Epithelial cell of proximal tubule (primary cell): ENCODE results near the gene MLST8. TPM values are rescaled to one million over a fixed set of nuclear protein-coding genes. Genes with fewer than 3 reads are reported as not detected.
A peak's percentile ranks its signal among the peaks of the same experiment; 100 is the strongest.

Experiments
- DNase-seq: peaks from one replicate; pipeline ENCODE4 v3.0.0-alpha.2; 2011; ENCODE audit warnings: low read depth
- H3K4me3 ChIP-seq: 2 replicates; pipeline ENCODE4 v1.5.1; 2011; ENCODE audit warnings: low read depth, mild to moderate bottlenecking, low read length
- total RNA-seq: library from RNA; depleted of rRNA; stranded (reverse); fragments of >200 nt; gene quantifications from 2 replicates; pipeline ENCODE4 v1.2.3, GENCODE V29; 2015
- TF ChIP-seq, protein P1 (sequence below): conservative IDR thresholded peaks from 2 replicates; pipeline ENCODE4 v1.5.1; 2012; ENCODE audit warnings: low read depth, mild to moderate bottlenecking, low read length

MLST8 gene
- total RNA-seq, 1 donor from 2014 or later, result 98.2 TPM

DNA sequence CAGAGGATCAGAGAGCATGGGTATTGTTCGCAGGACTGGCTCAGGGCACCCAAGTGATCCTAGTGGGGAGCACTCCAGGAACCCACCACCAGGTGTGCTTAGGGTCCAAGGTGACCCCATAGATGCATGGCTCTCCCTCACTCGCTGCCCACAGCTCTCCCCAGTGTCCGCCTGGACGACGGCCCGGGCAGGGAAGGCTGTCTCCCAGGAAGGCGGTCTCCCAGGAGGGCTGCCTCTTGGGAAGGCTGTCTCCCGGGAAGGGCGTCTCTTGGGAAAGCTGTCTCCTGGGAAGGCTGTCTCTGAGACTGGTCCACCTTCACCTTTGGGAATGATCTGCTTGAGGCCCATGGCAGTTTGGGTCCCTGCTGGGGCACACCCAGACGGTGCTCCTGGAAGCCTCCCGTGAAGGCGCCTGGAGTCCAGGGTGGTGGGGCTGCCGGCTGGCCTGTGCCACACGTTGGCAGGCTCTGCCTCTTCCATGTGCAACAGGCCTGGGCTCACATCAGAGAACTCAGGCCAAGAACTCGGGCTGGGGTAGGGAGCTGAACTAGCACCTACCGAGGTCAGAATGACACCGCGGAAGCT lies 41.1 kb downstream of the MLST8 start:
- H3K4me3 ChIP-seq, result no peak overlapping the region
- DNase-seq, result no peak
- TF ChIP-seq, protein P1, sequence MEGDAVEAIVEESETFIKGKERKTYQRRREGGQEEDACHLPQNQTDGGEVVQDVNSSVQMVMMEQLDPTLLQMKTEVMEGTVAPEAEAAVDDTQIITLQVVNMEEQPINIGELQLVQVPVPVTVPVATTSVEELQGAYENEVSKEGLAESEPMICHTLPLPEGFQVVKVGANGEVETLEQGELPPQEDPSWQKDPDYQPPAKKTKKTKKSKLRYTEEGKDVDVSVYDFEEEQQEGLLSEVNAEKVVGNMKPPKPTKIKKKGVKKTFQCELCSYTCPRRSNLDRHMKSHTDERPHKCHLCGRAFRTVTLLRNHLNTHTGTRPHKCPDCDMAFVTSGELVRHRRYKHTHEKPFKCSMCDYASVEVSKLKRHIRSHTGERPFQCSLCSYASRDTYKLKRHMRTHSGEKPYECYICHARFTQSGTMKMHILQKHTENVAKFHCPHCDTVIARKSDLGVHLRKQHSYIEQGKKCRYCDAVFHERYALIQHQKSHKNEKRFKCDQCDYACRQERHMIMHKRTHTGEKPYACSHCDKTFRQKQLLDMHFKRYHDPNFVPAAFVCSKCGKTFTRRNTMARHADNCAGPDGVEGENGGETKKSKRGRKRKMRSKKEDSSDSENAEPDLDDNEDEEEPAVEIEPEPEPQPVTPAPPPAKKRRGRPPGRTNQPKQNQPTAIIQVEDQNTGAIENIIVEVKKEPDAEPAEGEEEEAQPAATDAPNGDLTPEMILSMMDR, result no peak

DNA sequence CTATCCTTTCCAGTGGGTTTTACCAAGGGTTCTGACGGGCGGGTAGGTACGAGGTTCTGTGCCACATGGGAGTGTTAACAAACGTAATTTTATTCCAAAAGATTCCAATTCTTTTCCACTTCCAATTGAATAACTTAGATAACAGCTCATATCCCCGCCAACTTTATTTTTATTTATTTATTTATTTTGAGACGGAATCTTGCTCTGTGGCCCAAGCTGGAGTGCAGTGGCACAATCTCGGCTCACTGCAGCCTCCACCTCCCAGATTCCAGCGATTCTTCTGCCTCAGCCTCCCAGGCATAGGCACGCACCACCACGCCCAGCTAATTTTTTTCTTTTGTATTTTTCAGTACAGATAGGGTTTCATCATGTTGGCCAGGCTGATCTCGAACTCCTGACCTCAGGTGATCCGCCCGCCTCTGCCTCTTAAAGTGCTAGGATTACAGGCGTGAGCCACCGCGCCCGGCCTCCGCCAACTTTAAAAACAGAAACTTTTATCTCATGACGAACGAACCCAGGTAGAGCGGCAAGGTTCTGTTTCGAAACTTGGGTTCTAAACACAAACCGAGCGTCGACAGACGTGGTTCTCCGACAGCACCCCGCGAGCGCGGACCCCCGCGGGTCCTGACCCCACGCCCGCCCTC lies 45.5 kb downstream of the MLST8 start:
- peak overlapping the region; percentile 77 for H3K4me3 ChIP-seq
- DNase-seq, result no peak
- TF ChIP-seq, protein P1, result no peak

DNA sequence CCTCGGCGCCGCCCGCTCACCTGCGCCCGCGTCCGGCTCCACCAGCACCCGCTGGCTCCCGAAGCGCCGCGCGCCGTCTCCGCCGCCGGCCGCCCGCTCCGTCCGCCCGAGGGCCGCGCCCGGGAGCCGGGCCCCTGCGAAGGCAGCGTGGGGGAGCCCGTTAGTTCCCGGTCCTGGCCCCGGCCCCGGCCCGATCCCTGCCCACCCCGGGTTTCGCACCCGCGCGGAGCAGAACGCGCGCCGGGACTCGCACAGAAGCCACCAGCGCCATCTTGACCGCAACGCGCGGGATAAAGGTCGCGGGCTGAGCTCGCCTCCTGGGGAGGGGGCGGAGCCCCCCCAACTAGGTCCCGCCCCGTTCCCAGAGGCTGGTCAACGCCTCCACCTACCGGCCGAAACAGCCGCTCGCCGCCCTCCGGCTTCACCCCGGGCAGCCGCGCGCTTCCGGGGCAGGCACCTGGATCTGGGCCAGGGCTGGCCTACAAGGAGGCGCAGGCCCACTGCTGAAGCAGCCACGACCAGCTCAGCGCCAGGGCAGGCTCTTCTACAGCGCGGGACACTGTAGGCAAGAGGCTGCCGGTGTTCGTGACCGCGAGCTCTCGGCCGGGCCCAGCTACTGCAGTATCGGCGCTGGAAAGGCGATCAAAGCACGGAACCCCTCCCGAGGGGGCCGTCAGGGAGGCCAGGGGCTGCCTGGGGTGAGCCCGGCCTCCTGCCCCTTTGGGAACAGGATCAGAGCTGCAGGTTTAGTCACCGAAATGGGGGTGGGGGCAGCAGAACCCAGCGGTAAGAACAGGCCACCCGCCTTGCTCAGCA lies 46.2 kb downstream of the MLST8 start, which contains the start of gene ECI1:
Gene ECI1 (minus strand): TSS at position 292 of the 816 bp plus-strand sequence. CDS start 21 bp downstream, at position 271.
- TF ChIP-seq, protein P1, result peak; percentile 58
- H3K4me3 ChIP-seq, result peak within 1 kb of the TSS; percentile 77
- peak; percentile 36 for DNase-seq

DNA sequence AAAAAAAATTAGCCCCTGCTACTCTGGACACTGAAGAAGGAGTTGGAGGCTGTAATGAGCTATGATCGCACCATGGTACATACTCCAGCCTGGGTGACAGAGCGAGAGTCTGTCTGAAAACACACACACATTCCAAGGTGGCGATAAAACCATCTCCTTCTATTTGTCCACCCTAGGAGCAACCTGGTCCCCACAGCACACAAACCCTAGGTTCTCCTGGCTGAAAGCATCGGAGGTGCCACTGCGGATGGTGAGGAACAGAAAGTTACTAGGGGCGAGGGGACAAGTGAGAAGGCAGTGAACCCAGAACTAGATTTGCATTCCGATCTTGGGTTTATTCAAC lies 47.5 kb downstream of the MLST8 start:
- TF ChIP-seq, protein P1, result no peak
- DNase-seq, result no peak

DNA sequence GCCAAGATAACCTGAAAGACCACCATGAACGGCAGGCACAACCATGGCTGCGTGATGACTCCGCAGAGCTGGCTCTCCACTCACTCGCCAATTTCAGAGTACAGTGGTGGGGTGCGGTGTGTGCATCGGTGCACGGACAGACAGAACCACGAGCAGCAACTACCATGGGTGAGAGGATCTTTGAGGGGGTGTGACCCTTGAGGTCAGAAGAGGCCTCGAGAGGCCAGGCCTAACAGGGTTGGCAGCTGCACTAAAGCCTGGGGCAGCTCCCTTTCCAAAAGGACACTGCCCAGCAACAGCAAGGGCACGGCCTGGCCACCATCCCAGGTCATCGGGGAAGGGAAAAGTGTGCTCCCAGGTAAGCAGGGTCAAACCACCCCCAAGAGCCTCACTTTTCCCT lies 48.0 kb downstream of the MLST8 start:
- DNase-seq, result no peak
- H3K4me3 ChIP-seq, result no peak overlapping the region
- TF ChIP-seq, protein P1, result no peak

More for the DNA sequence above, 47.5 kb downstream of the MLST8 start:
- H3K4me3 ChIP-seq, result no peak overlapping the region

DNA sequence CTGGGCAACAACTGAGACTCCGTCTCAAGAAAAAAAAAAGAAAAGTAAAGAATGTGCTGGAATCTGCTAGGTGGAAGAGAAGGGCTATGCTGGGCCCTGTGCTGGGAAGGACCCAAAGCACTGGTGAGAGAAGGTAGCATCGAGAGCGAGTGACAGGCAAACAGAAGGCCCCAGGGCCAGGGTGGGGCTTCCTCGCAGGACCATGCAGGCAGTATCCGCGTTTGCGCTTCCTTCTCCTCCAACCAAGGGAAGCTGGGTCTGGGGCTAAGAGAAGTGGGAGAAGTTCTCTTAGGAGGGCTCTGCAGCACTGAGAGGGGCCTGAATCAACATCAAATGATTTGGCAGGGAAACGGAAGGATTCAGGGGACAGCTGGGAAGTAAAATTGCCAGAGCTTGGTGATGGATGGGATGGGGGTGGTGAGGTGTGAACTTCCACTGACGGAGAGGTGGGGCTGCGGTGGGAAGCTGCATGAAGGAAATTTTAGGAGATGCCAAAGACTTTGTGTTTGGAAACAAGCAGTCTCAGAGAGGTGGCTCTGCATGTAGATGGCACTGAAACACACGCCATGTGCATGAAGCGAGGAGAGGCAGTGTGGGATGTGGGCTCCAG lies 51.4 kb downstream of the MLST8 start:
- TF ChIP-seq, protein P1, result no peak
- H3K4me3 ChIP-seq, result no peak overlapping the region
- no peak for DNase-seq
